Measurements from ENCODE around the gene HCLS1.
"Not testable (repeated sequence)": the region's sequence is repeated elsewhere in the genome, so short reads cannot be mapped to it uniquely, and the experiment has no call there.

The HCLS1 gene

DNA sequence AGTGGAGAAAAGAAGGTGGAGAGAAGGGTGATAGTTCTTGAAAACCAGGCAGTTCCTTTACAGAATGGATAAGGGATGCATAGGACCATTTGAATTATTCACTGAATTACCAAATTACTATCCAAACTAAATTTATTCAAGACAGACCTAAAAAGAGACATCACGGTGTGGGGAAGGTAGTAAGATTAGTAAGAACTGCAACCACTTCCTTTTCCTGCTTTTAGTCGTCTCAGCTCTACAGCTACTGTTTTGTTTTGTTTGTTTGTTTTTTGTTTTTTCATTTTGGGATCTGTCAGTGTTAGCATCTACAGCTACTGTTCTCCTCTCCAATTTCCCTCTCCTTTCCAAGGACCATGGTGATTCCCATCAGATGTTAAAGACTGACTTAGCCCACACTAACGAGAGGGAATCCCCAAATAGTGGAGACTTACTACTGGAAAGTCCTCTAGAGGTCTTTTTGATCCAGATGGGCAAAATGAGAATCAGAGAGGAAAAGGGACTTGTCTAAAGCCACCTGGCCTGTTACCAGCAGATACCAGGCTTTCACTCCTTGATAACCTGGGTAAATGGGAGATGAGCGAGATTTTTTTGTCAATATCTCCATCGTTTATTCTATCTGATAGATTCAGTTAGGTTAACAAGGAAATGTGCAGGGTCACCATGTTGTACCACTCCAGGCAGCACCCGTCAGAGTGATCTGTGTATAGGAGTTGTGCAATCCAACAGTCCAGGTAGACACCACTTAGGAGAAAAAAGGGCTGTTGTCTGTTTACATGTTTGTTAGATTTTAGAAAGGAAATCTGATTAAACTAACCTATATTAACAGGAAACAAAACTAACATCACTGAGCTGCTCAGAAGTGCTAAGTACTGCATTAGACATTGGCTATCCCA is 6.0 kb downstream of the HCLS1 start:
- no peak for DNase-seq

GRCh38 chr3:121651684-121652083 is 9.0 kb downstream of the HCLS1 start:
- no peak for DNase-seq

DNA sequence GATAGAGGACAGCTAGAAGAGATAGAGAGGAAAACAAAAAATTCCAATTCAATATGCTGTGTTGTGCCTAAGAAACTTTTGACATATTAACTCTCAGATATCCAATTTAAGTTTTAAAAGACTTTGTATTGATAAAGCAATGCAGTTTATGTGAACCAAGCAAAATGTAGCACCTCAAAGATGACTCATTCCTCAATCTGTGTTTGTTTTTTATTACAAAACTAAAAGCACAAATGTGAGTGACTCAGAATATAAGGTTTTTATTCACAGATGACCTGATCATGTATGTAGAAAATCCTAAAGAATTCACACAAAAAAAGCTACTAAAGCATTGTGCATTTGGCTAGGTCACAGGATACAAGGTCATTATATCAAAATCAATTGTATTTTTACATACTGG is 11.1 kb downstream of the HCLS1 start:
- DNase-seq = no peak

DNA sequence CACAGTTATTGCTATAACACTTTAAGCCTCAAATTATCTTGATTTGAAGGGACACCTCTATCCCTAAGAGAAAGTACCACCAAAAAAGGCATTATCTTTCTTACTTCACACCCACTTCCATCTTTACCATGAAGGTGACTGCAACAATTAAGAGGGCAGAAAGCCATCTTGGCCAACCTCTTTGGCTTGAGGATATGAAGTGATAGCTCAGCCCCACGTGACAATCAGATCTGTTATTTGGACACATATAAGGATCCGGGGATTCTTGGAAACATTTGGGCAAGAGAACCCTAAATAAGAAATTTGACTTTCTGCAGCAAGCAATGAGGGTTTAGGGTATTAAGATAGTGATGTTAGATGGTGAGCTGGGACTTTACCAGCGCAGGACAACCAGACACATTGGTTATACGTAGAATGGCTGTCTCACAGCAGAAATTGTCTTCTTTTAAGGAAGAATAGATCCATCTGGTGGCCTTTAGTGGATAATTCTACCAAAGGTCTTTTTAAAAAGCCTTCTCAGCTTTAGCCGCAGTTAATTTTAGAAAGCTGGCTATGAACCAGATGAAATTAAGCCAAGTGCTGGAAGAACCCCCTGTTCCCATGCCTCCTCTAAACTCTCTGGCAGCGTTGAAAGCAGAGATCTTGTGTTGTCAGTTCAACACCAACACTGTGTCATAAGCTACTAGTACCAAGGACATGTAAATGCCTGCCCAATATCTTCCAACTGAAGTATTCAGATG is 12.3 kb downstream of the HCLS1 start:
- DNase-seq = no peak

GRCh38 chr3:121645054-121645453 is 15.6 kb downstream of the HCLS1 start:
- DNase-seq = no peak

DNA sequence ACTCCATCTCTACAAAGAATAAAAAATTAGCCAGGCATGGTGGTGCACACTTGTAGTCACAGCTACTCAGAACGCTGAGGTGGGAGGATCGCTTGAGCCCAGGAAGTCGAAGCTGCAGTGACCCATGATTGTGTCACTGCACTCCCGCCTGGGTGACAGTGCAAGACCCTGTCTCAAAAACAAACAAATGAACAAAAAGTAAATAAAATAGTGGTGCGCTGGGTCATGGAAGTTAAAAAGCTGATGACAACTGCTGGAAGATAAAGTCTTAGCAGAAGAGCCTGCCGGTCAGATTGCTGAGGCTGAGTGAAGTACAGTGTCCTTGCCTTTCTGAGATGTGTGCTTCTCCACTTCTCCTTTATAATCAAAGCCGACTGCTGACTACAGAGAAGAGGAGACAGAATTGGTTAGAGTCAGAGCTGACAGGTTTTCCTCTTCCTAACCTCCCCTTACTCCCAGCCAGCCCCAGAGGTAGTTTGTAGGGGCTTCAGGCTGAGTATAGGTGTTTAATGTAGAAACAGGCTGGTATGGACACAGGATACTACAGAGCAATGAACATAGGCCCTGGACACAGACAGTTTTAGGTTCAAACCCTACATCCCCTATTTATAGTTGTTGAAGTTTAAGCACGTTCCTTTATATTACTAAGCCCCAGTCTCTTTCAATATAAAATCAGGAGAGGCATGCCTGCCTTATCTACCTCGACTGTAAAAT is 17.9 kb downstream of the HCLS1 start:
- DNase-seq = no peak

DNA sequence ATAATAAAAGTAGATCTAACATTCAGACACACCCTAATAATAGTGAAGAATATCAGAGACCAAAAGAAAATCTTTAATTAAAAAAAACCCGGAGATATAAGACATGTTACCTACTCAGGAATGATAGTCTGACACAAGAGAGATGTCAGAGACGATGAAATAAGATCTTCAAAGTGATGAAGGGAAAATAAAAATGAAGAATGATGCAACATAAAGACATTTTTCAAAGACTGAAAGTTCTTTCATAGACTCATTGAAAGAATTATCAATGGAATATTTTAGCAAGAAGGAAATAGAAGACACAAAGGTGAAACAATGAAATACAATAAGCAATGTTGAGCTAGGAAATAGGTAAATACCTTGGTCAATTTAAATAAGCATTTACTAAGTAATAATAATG is 19.6 kb downstream of the HCLS1 start:
- DNase-seq = no peak

DNA sequence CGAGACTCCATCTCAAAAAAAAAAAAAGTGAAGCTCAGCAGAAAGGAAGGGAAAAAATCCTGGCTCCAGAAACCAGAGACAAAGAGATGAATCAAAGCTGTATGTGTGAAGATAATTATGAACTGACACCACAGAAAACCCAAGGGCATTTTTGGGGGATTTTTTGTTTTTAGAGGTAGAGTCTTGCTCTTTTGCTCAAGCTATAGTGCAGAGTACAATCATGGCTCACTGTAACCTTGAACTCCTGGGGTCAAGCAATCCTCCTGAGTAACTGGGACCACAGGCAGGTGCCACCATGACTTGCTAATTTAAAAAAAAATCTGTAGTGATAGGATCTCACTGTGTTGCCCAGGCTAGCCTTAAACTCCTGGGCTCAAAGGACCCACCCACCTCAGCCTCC is 22.8 kb downstream of the HCLS1 start:
- DNase-seq = no peak

GRCh38 chr3:121630355-121630754 is 30.3 kb downstream of the HCLS1 start:
- DNase-seq = no peak

GRCh38 chr3:121629601-121630000 is 31.1 kb downstream of the HCLS1 start:
- DNase-seq = no peak

DNA sequence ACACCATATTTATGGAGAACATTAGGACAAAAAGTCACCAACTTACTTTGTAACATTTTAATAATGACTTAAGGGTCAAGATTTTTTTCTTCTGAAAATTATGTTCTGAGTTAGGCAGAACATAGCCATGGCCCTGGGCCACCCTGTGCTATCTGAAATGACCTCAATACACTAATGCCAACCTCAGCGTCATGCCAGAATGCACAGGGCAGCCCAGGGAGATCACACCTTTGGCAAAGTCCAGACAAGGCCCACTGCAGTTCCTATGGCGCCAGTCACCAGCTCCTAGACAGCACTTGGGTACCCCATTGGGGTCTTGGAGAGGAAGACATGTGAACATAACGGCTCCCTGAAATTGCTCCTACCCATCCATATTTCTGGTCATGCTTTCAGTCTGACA is 33.1 kb downstream of the HCLS1 start:
- no peak for DNase-seq

DNA sequence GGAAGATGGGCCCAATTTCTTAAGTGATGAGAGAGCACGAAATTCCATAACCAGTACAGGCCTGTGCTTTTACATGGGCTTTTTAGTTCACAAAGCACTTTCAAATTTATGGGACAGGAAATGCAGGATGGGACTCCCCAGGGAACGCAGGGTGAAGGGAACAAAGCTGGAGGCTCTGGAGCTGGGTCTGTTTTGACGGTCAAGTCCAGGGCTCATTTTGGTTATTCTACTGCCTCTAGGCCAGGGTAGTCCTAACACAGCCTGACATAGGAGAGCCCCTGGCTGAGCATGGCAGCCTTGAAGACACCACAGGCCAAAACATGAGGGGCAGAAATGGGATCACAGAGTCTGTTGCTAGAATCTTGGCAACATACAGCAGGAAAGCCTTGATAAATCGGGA is 33.5 kb downstream of the HCLS1 start:
- no peak for DNase-seq

DNA sequence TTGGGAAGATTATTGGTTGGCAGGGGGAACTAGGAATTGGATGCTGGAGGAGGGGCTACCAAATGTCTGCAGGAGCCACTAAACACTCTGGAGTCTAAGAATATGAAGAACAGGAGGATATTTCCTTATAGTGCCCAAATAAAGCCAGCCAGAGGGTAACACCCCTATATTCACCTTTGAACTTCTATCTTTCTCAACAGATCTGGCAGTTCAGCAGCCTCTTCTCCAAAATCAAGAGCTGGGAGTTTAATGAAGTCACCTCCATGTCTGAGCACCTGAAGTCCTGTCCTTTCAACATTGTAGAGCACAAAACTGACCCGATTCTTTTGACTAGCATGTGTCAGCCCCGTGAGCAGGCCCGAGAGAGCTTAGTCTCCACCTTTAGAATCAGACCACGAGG is 34.2 kb downstream of the HCLS1 start:
- no peak for DNase-seq

DNA sequence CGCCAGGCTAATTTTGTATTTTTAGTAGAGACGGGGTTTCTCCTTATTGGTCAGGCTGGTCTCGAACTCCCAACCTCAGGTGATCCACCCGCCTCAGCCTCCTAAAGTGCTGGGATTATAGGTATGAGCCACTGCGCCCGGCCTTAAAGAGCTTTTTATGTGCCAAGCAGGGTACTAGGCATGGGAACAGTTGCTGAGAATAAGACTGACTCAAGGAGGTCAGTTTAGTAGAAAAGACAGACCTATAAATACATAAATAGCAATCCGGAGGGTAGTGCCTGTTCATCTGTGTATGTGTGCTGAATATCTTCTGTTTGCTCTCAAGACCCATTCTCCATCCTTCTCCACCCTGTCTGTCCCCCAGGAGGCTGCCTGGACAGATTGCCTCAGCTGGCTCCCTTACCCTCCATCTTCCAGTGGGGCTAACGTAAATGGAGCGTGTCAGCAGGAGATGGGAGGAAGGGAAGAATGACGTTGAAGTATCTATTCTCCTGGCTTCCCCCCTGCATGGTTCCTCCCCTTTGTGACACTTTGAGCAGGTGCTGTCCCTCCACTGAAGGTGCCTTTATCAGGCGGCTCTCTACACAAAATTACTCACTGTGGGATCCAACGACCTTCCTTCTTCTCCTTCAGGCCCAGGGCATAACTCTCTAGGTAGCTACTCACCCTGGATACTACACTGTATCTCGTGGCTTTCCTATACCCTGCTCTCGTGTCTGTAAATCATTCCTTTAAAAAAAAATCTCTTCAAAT is 36.4 kb downstream of the HCLS1 start:
- DNase-seq = no peak

DNA sequence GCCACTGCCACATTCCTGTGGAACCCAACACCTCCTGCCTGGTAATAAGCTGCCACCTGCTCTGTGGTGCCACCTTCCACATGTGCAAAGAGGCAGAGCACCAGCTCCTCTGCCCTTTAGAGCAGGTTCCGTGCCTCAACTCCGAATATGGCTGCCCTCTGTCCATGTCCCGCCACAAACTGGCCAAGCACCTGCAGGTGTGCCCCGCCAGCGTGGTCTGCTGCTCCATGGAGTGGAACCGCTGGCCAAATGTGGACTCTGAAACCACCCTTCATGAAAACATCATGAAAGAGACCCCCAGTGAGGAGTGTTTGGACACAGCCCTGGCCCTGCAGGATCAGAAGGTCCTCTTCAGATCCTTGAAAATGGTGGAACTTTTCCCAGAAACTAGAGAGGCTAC is 39.2 kb downstream of the HCLS1 start:
- DNase-seq = no peak

GRCh38 chr3:121619691-121620090 is 41.0 kb downstream of the HCLS1 start:
- DNase-seq = no peak

GRCh38 chr3:121606106-121606505 is 54.6 kb downstream of the HCLS1 start:
- no peak for DNase-seq

DNA sequence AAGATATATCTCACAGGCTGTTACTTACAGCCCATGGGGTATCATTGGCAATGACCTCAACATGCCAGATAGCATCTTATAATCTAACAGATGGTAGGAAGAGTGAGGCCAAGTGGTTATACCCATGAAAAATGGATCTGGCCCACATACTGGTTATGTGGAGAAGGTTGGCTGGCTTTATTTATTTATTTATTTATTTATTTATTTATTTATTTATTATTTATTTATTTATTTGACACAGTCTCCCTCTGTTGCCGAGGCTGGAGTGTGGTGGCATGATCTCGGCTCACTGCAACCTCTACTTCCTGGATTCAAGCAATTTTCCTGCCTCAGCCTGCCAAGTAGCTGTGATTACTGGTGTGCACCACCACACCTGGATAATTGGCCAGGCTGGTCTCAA is 55.9 kb downstream of the HCLS1 start:
- no peak for DNase-seq

DNA sequence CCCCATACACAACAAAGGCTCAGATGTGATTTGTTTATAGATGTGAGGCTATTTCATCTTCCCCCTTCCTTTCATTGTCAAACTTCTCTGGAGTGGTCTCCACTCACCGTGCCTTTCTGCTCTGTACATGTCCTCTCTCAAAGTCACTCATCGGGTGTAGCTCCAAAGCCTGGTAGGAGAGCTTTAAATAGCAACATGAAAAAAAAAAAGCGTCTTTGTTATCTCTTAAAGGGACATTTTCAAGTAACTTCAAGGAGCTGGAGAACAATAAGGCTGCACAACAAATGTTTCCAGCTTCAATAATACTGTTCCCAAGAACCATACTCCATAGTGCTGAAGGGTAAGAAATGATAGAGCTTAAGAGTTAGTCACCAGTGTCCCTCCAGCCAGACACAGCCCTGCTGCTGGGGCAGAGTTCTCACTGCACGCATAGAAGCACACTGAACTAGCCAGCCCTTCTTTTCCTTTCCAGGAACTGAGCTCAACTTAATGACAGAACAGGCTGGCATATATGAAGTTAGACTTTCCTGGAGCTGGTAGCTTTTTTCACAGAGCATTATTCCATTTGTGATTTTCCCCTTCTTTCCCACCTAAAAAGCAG is 59.4 kb downstream of the HCLS1 start:
- no peak for DNase-seq

- not testable (repeated sequence) for DNase-seq
Observed at GRCh38 chr3:121599900-121600299, 60.8 kb downstream of the HCLS1 start.

- DNase-seq = no peak
Observed at GRCh38 chr3:121598564-121598963, 62.1 kb downstream of the HCLS1 start.

DNA sequence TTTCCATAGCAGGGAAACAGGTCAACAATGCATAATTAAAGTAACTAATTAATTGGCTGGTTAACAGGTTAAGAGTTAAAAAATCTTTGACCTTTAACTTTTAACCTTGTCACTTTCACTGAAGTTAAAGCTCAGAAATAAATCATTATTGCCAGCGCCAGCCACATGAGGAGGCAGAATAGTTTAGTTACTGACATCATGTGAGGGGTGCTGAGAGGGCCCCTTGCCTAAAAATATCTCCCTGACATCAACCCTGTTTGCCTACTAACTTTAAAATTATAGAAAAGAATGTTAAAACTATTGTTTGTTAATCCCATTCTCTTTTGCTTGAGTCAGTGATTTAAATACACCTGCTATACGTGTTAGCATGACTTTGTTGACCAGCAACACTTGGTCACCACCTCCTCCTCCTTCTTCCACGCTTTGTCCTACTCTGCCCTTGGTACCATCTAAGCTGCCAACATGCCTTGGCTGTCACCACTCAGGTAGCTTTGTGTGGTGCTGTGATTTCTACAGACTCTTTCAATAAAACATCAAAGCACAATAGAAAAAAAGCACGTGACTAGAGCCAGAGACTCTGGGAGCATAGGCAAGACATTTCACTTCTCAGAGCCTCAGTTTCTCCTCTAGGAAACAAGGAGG is 64.8 kb downstream of the HCLS1 start:
- DNase-seq = no peak

Measured in activated T-cell treated with anti-CD3 and anti-CD28 coated beads, Interleukin-2, amount 50 U/mL, for 48 hours (primary cell).